Measurements from ENCODE around the gene NR4A3. TPM values are rescaled to one million over a fixed set of nuclear protein-coding genes. Genes with fewer than 3 reads are reported as not detected.

NR4A3 gene
- total RNA-seq, 4 donors from 2014 or later: 0.63 to 1.8 (median 1.3) TPM

- TF ChIP-seq POLR2A (IDR thresholded peaks at IDR 0.05) (no peak), CTCF (IDR thresholded peaks at IDR 0.05) (no peak)
- DNase-seq (ENCODE audit: low spot score in 2 of 2): no peak
- H3K4me3 ChIP-seq (ENCODE audit: low read depth, poor library complexity, severe bottlenecking): no peak overlapping the region
- intact Hi-C loops (cut with DNase I; ENCODE audit: low total_unique reads): no loop called here
Observed at GRCh38 chr9:99809586-99810319, 11.9 kb upstream of the NR4A3 start.

GRCh38 chr9:99811172-99811571, 10.5 kb upstream of the NR4A3 start:
- intact Hi-C loops (cut with DNase I; ENCODE audit: low total_unique reads): no loop called here
- TF ChIP-seq POLR2A (IDR thresholded peaks at IDR 0.05) (no peak), CTCF (IDR thresholded peaks at IDR 0.05) (no peak)
- WGBS, 2 donors: 35 to 71% methylated on average over 1 of the region's 1 CpG
- H3K4me3 ChIP-seq (ENCODE audit: low read depth, poor library complexity, severe bottlenecking): no peak overlapping the region
- no peak for DNase-seq (ENCODE audit: low spot score in 2 of 2)

- H3K4me3 ChIP-seq (ENCODE audit: low read depth, poor library complexity, severe bottlenecking): no peak overlapping the region
- no peak for DNase-seq (ENCODE audit: low spot score in 2 of 2)
- TF ChIP-seq CTCF (IDR thresholded peaks at IDR 0.05) (no peak), POLR2A (IDR thresholded peaks at IDR 0.05) (no peak)
- intact Hi-C loops (cut with DNase I; ENCODE audit: low total_unique reads): no loop called here
- WGBS, 2 donors: 90% methylated on average over 8 of the region's 8 CpGs
Observed at GRCh38 chr9:99811598-99812383, 9.9 kb upstream of the NR4A3 start.

GRCh38 chr9:99813739-99814138, 7.9 kb upstream of the NR4A3 start:
- 88 to 93% methylated on average over 8 of the region's 8 CpGs for WGBS, 2 donors
- no peak for TF ChIP-seq CTCF (IDR thresholded peaks at IDR 0.05)
- TF ChIP-seq POLR2A (IDR thresholded peaks at IDR 0.05): no peak
- intact Hi-C loops (cut with DNase I; ENCODE audit: low total_unique reads): no loop called here
- no peak overlapping the region for H3K4me3 ChIP-seq (ENCODE audit: low read depth, poor library complexity, severe bottlenecking)
- DNase-seq (ENCODE audit: low spot score in 2 of 2): no peak

GRCh38 chr9:99814359-99814758, 7.3 kb upstream of the NR4A3 start:
- 82 to 87% methylated on average over 2 of the region's 2 CpGs for WGBS, 2 donors
- TF ChIP-seq POLR2A (IDR thresholded peaks at IDR 0.05): no peak
- no peak for TF ChIP-seq CTCF (IDR thresholded peaks at IDR 0.05)
- no peak for DNase-seq (ENCODE audit: low spot score in 2 of 2)
- no peak overlapping the region for H3K4me3 ChIP-seq (ENCODE audit: low read depth, poor library complexity, severe bottlenecking)
- intact Hi-C loops (cut with DNase I; ENCODE audit: low total_unique reads): no loop called here

Data from lower leg skin (tissue), 4 donors.